ENCODE measurements around the gene RDX.

DNA sequence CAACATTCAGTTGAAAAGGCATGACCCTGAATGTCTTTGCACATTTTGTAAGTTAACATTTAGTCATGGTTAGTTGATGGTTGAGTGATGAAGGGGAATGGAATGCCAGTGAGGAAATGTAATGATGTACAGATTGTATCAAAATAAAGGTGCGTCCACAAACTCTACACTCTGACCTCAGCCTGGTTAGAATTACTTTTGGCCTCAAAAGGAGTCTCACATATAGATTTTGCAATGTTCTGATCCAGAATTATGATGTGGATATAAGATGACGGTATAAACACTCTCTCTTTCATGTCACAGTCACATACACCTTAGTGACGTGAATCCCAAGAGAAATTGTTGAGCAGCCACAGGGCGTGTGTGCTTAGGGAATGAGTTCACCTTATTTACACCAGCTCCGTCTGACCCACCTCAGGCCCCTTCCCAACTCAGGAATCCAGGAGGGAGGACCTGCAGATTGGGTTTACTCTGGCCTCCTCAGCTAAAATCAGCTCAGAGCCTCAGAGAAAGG lies 100.1 kb downstream of the RDX start:
- TF ChIP-seq, protein P1, sequence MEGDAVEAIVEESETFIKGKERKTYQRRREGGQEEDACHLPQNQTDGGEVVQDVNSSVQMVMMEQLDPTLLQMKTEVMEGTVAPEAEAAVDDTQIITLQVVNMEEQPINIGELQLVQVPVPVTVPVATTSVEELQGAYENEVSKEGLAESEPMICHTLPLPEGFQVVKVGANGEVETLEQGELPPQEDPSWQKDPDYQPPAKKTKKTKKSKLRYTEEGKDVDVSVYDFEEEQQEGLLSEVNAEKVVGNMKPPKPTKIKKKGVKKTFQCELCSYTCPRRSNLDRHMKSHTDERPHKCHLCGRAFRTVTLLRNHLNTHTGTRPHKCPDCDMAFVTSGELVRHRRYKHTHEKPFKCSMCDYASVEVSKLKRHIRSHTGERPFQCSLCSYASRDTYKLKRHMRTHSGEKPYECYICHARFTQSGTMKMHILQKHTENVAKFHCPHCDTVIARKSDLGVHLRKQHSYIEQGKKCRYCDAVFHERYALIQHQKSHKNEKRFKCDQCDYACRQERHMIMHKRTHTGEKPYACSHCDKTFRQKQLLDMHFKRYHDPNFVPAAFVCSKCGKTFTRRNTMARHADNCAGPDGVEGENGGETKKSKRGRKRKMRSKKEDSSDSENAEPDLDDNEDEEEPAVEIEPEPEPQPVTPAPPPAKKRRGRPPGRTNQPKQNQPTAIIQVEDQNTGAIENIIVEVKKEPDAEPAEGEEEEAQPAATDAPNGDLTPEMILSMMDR (IDR thresholded peaks at IDR 0.05 in 4 of 5, conservative IDR thresholded peaks at IDR 0.05 in 1 of 5): no peak
- no peak for TF ChIP-seq POLR2A (IDR thresholded peaks at IDR 0.05)
